MM.1S (cell line): ENCODE data around the gene CYSRT1.

ENCODE experiments used
- DNase-seq: peaks from one replicate; pipeline ENCODE4 v3.0.0-alpha.2; 2015
- H2AFZ ChIP-seq: fragments of 300-600 bp; sonication (generic); 2 replicates; pipeline ENCODE4 v1.6.0; 2016; ENCODE audit warnings: antibody characterized with exemption, low read length
- H3F3A ChIP-seq: fragments of 300-600 bp; sonication (generic); 2 replicates; pipeline ENCODE4 v1.6.1; 2016; ENCODE audit warnings: mild to moderate bottlenecking, antibody characterized with exemption, low read length, moderate library complexity, mixed read lengths; ENCODE audit not compliant: insufficient read depth
- H3K27ac ChIP-seq: fragments of 300-600 bp; sonication (generic); 2 replicates; pipeline ENCODE4 v1.5.1; 2016; ENCODE audit warnings: mild to moderate bottlenecking, low read length
- H3K27me3 ChIP-seq: fragments of 300-600 bp; sonication (generic); replicated peaks from 2 replicates; pipeline ENCODE4 v1.6.0; 2016; ENCODE audit warnings: low read length; ENCODE audit not compliant: insufficient read depth
- H3K36me3 ChIP-seq: fragments of 300-600 bp; sonication (generic); replicated peaks from 2 replicates; pipeline ENCODE4 v1.6.1; 2016; ENCODE audit warnings: mild to moderate bottlenecking, low read length, mixed read lengths; ENCODE audit not compliant: insufficient read depth
- H3K4me1 ChIP-seq: fragments of 300-600 bp; sonication (generic); 2 replicates; pipeline ENCODE4 v1.6.1; 2016; ENCODE audit warnings: low read length, mixed read lengths
- H3K4me2 ChIP-seq: fragments of 300-600 bp; sonication (generic); 2 replicates; pipeline ENCODE4 v1.6.0; 2016; ENCODE audit warnings: low read depth, low read length
- H3K4me3 ChIP-seq: fragments of 300-600 bp; sonication (generic); 2 replicates; pipeline ENCODE4 v1.5.1; 2016; ENCODE audit warnings: low read length, mixed read lengths
- H3K79me2 ChIP-seq: fragments of 300-600 bp; sonication (generic); 2 replicates; pipeline ENCODE4 v1.6.1; 2016; ENCODE audit warnings: mixed run types, low read length, mixed read lengths
- H3K9ac ChIP-seq: fragments of 300-600 bp; sonication (generic); 2 replicates; pipeline ENCODE4 v1.6.1; 2016; ENCODE audit warnings: low read length, mixed read lengths
- H3K9me2 ChIP-seq: fragments of 300-600 bp; sonication (generic); replicated peaks from 2 replicates; pipeline ENCODE4 v1.6.1; 2016; ENCODE audit warnings: mild to moderate bottlenecking, low read length, mixed read lengths; ENCODE audit not compliant: insufficient read depth
- H3K9me3 ChIP-seq: fragments of 300-600 bp; sonication (generic); replicated peaks from 2 replicates; pipeline ENCODE4 v1.6.1; 2016; ENCODE audit warnings: mild to moderate bottlenecking, low read length, mixed read lengths; ENCODE audit not compliant: insufficient read depth
- H4K20me1 ChIP-seq: fragments of 300-600 bp; sonication (generic); 2 replicates; pipeline ENCODE4 v1.6.1; 2016; ENCODE audit warnings: mild to moderate bottlenecking, low read length, moderate library complexity, mixed read lengths; ENCODE audit not compliant: insufficient read depth
- CTCF ChIP-seq: fragments of 300-600 bp; sonication (generic); IDR thresholded peaks from 2 replicates; pipeline ENCODE4 v1.5.1; 2016; ENCODE audit warnings: antibody characterized with exemption, low read length, mixed read lengths
- EZH2 ChIP-seq: fragments of 300-600 bp; sonication (generic); optimal IDR thresholded peaks from 2 replicates; pipeline ENCODE3; 2017; ENCODE audit warnings: low read depth, mild to moderate bottlenecking, antibody characterized with exemption, low read length, mixed read lengths
- EZH2phosphoT487 ChIP-seq: fragments of 300-600 bp; sonication (generic); IDR thresholded peaks from 2 replicates; pipeline ENCODE4 v1.6.1; 2018; ENCODE audit warnings: antibody characterized with exemption, low read length

Gene CYSRT1

GRCh38 chr9:137227054-137227852 lies 2.3 kb downstream of the CYSRT1 start, which contains the start of gene RNF224:
TSS of gene RNF224 (plus strand) at chr9:137227502. CDS start at chr9:137228336, 834 bp downstream.
- Histone ChIP-seq H2AFZ (no peak within 1 kb of the TSS), H3K4me2 (no peak within 1 kb of the TSS), H4K20me1 (no peaks in the 10 kb centered on the region), H3K4me3 (no peak within 1 kb of the TSS), H3K9me3 (no peaks in the 10 kb centered on the region), H3F3A (no peaks in the 10 kb centered on the region; the same call in 1 of the 2 replicates), H3K4me1 (peaks cover 9% of the 10 kb centered on the region; the same call in 1 of the 2 replicates), H3K36me3 (no peaks in the 10 kb centered on the region), H3K79me2 (no peaks in the 10 kb centered on the region), H3K9me2 (no peaks in the 10 kb centered on the region), H3K27me3 (peaks cover 43% of the 10 kb centered on the region), H3K27ac (no peak within 1 kb of the TSS), H3K9ac (no peak within 1 kb of the TSS)
- TF ChIP-seq EZH2, result no peak
- peak; percentile 95 for TF ChIP-seq CTCF
- DNase-seq, result peak; percentile 73

GRCh38 chr9:137227853-137228505 lies 3.0 kb downstream of the CYSRT1 start:
- Histone ChIP-seq H3F3A (no peaks in the 10 kb centered on the region; the same call in 1 of the 2 replicates), H3K4me3 (no peak overlapping the region), H3K27ac (no peak overlapping the region), H3K27me3 (peaks cover 50% of the 10 kb centered on the region), H3K4me1 (peaks cover 9% of the 10 kb centered on the region; the same call in 1 of the 2 replicates), H3K9ac (no peak overlapping the region), H3K9me2 (no peaks in the 10 kb centered on the region), H3K9me3 (no peaks in the 10 kb centered on the region), H3K79me2 (no peaks in the 10 kb centered on the region), H4K20me1 (no peaks in the 10 kb centered on the region), H2AFZ (no peak overlapping the region), H3K4me2 (no peak overlapping the region), H3K36me3 (no peaks in the 10 kb centered on the region)
- no peak for DNase-seq
- no peak for TF ChIP-seq EZH2phosphoT487
- TF ChIP-seq EZH2, result no peak
- TF ChIP-seq CTCF, result no peak

- TF ChIP-seq EZH2phosphoT487 (no peak), EZH2 (no peak), CTCF (no peak)
- no peak overlapping the region for H3K4me3 ChIP-seq
- H4K20me1 ChIP-seq, result no peaks in the 10 kb centered on the region
- no peaks in the 10 kb centered on the region for H3F3A ChIP-seq
- no peaks in the 10 kb centered on the region for H3K9me2 ChIP-seq
- no peak overlapping the region for H3K27ac ChIP-seq
- no peaks in the 10 kb centered on the region for H3K9me3 ChIP-seq
- no peak overlapping the region for H3K9ac ChIP-seq
- DNase-seq, result no peak
- no peak overlapping the region for H2AFZ ChIP-seq
- no peaks in the 10 kb centered on the region for H3K36me3 ChIP-seq
- peaks cover 9% of the 10 kb centered on the region; the same call in 1 of the 2 replicates for H3K4me1 ChIP-seq
- H3K79me2 ChIP-seq, result no peaks in the 10 kb centered on the region
- H3K4me2 ChIP-seq, result no peak overlapping the region
- peaks cover 55% of the 10 kb centered on the region for H3K27me3 ChIP-seq
These were observed 3.6 kb downstream of the CYSRT1 start for GRCh38 chr9:137228506-137228967.
